Stimulated activated CD8-positive, alpha-beta memory T cell treated with anti-CD3 and anti-CD28 coated beads, Interleukin-15, amount 100 ng/mL, for 48 hours (primary cell): ENCODE measurements around the gene EHBP1.
A peak's percentile ranks its signal among the peaks of the same experiment; 100 is the strongest.
"Not testable (repeated sequence)": the region's sequence is repeated elsewhere in the genome, so short reads cannot be mapped to it uniquely, and the experiment has no call there.

Experiments used
- DNase-seq, 2 donors: peaks; one replicate each; pipeline ENCODE4 v3.0.0-alpha.2; 2020; ENCODE audit warnings: low read depth in 2 of 2

EHBP1 gene

GRCh38 chr2:63019686-63020085 is 314.2 kb downstream of the EHBP1 start:
- not testable (repeated sequence) for DNase-seq

GRCh38 chr2:63023444-63023843 is 317.9 kb downstream of the EHBP1 start:
- no peak for DNase-seq

DNA sequence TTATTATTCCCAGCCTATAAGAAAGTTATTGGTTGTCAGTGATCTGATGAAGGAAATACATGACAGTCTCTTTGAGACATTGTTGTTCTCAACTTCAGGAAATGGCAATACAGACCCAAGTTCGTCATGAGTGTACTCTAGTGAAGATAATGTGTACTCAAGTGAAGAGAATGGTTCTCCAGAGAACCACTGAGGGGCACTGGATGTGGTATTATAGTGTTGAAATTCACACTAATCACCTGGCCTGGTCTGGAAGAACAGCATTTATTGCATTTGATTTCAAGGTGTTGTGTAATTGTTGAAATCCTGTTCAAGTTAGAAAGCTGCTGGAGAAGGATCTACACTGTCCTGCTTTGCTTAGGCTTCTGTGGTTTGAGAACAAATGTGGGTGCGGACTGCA is 321.7 kb downstream of the EHBP1 start:
- no peak for DNase-seq

DNA sequence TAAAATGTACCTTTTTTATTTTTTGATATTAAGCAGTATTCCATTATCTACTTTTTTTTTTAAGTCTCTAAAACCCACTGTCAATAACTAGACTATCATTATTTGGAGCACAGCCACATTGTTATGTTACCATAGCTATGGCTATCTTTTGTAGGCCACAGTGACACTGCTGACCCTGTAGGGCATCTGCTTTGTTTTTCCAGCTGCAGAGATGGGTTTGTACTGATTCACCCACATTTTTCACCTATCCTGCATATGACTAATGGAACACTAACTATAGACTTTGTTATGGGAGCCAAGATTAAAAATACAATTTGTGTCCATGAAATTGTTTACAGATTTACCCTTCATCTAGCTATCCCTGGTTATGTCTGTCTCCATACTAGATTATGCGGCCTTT is 323.5 kb downstream of the EHBP1 start:
- no peak for DNase-seq

GRCh38 chr2:63034526-63034925 is 329.0 kb downstream of the EHBP1 start:
- no peak for DNase-seq

DNA sequence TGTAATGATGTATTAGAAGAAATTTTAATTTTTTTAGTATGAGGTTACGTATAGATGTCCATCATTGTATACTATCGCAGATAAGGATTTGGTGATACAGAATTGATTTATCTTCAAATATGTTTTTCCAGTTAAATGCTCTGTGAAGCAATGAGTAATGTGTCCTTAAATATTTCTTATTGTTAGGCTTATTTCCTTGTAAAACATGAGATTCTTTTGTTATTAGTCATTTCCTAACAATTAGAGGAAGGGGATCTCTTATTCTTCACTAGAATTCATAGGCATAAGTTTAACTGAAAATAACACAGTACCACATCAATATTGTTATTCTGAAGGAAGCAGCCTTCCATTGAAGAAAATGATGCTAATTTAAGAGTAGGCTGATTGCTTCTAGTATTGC is 329.7 kb downstream of the EHBP1 start:
- no peak for DNase-seq

DNA sequence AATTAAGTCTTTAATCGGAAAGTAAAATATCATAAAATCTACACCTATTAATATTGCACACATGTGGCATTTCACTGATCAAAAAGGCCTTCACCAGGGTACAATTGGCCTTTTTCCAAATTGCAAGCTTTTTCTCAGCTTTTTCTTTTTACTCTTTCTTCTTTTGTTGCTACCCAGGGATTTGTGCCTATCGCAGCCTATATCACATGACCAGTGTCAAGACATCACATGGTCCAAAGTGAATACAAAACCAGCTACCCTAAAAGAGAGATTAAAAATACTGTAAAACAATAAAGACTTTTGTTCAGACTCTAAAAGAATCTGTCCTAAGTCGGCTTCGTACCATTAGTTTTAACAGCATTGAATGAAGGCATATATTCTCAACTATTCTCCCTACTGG is 330.1 kb downstream of the EHBP1 start:
- DNase-seq, result no peak

DNA sequence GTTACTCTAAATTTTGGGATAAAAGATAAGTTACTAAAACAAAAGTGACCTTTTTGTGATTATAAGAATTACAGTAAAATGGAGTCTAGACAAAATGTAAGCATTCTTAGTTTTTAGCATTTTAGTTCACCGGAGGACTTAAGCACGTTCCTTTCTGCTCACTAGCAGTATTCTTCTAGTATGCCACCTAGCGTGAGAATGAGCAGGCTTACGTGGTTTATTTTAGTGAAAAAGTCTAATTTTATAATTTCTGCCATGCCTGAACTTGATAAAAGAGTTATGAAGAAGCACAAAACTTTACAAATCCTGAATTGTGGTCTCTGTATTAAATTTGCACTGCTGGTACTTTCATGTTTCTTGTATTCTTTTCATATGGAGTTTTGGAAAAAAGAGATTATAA is 332.5 kb downstream of the EHBP1 start:
- DNase-seq, result no peak

DNA sequence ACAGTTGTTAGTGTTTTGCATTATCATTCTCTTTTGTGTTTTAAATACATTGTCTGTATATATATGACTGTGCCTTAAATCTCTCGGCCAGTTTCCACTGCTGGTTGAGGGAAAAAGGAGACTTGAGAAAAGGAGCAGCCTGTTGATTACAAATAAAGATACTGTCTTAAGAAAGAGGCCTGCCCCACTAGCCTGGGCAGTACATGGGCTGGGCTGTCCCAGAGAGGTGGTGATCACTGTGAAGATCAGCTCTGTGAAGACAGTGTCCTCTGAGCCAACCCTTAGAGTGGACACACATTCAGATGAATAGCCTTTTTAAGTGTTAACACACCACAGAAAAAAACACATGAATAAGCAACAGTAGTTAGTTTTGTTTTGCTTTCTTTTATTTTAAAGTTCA is 335.1 kb downstream of the EHBP1 start:
- DNase-seq, result no peak

DNA sequence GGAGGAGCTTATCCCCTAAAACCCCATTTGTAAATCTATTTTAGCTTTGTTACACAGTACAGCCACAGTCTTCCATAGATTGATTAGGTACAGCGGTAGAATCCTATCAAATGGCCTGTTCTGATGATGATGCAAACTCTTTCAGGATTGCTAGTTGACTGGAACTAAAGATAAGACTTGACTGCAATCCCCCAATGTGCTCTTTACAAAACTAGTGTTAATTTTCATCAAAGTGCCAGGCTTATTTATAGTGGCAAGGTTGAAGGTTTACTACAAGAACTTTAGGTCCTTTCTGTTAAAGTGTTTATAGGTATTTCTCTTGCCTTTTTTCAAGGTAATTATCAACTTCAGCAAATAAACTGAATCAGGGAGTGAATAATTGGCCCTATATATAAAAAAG is 336.1 kb downstream of the EHBP1 start:
- DNase-seq, result no peak

DNA sequence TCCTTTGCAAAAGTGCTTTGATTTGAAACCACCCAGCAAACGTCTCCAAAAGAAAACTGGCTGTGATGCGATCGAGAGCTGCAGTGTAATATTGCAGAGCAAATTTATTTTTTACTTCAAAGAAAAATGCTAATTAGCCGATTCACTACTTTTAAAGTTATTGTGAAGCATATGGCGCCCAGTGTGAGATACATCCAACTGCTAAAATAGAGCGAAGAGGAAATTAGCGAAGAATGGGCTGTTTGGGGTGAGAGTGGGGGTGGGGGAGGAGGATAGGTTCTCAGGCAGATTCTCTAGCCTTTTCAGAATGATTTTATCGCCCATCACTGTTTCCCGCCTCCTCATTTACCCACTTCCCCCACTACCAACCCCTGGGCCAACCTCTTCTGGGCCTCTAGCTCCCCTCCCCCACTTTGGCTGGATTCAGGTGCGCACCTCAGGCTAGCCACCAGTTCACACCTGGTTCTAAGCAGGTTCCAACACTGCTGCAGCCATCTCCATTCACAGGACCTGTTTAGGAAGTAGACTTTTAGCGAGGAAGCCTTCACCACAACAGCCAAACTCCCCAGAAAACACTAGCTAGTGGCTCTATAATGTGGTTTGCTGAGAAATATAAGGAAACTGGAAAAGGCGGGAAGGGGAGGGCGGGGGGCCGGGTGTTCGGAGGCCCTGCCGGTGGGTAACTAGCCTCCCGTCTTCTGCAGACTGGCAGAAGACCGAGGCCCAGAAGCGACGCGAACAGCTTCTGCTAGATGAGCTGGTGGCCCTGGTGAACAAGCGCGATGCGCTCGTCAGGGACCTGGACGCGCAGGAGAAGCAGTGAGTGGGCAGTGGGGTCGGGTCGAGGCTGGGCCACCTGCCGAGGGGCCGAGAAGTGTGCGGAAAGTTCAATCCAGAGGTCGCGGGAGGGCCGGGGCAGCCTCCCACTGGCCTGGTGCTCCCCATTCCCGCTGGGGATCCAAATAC is 339.1 kb downstream of the EHBP1 start:
- DNase-seq, result no peak

- no peak for DNase-seq
These were observed 341.0 kb downstream of the EHBP1 start for GRCh38 chr2:63046552-63046951.

- no peak for DNase-seq
These were observed 341.4 kb downstream of the EHBP1 start for GRCh38 chr2:63046961-63047320.

DNA sequence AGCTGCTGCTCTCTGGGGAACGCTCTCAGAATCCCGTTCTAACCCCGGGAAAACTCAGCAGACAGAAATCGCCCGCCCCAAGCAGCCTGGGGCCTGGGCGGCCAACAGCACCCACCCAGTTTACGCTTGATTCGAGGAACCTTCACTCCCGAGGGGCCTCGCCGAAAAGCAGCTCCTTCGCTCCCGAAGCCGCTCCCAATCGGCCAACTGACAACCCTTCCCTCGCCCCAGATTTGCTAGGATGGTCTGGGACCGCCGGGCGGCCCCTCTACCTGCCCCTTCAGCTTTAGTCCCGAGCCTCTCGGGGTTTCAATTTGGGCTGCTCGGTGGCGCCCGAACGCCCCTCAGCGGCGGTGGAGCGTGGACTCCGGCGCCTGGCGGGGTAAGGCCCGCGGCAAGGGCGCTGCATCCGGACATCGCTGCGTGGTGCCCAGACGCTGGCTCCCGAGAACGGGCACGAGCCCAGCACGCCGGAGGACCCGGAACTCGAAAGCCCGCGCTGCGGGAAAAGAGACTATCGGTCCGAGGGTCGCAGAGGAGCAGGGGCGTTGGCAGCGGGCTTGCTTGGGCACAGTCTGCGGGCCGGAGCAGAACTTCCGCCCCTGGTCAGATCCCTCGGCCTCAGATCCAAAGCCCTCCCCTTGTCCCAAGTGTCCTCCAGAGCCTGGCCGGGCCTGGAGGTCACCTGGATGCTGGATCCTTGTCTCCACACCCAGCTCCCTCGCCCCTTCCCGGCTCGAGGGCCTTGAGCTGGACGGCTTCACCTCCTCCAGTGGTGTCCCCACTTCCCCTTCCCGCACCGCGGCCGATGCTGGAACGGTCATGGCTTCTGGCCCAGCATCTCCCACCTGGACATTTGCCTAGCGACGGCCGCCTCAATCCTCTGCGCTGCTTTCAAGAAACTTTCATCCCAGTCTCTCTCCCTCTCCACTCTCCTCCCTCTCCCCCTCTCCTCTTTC is 342.1 kb downstream of the EHBP1 start:
- DNase-seq, result no peak

DNA sequence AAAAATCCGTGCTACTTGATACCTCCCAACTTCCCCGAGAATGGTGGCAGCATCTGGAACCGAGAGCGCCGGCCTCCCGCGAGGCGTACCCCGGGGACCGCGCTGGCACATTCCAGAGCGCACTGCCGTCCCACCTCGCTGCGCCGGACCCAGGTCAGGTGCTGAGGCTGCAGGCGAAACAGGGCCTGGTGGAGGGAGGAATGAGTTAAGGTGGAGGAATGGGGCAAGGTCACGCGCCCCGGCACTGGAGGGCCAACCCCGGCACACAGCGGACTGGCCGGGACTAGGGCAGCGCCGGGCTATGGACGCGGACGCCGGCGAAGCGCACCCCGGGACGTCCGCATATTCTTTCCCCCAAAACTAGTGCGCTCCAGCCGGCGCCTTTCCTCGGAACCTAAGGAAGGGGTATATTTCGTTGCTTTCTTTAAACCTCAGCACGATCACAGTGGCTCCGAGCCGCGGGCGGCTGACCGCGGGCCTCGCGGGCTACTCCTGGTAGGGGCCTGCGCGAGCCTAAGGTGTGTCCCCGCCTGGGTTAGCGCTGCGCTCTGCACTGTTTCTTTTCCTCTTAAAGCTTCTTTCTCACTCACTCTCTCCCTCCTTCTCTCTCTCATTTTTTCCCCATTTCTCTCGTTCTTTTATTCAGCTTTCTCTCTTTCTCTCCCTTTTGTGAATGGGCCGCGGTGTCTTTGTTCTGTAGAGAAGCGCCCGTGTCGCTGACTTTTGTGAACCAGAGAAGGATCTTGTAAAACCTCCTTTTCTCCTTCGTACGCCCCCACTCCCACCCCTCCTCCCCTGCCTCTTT is 343.1 kb downstream of the EHBP1 start:
- DNase-seq, result no peak

DNA sequence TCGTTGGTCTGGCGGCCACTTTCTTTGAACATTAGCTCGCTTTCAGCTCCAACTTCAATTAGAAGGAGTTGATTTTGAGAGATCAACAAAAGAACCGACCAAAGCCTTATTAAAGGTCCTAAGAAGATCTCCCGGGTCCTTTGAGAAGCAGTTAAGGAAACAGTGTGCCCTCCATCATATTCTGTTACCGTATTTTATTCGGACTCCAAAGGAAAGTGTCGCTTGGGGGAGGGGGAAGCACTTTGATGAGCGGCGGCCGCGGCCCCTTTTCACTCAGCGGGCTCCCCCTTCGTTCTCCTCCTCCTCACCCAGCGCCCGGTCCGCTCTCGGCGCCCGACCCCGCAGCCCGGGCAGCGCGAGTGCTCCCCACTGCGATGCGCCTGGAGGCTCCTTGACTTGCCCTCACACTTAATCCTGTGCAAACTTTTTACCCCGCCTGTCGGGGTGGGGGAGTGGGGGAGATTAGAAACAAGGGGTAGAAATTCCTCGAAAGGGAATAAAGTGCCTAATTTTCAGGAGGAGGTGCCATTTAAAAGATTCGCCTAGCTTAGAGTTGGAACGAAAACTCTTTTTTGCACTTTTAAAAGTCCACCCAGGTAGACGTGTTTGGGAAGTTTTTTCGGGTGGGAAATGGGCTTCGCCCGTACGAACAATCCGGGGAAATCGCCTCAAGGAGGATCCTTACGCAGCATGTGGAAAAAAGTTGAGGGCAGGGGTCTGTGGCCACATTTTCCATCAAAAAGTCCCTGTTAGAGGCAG is 343.9 kb downstream of the EHBP1 start:
- no peak for DNase-seq

- DNase-seq, result no peak
These were observed 344.4 kb downstream of the EHBP1 start for GRCh38 chr2:63049970-63050333.

DNA sequence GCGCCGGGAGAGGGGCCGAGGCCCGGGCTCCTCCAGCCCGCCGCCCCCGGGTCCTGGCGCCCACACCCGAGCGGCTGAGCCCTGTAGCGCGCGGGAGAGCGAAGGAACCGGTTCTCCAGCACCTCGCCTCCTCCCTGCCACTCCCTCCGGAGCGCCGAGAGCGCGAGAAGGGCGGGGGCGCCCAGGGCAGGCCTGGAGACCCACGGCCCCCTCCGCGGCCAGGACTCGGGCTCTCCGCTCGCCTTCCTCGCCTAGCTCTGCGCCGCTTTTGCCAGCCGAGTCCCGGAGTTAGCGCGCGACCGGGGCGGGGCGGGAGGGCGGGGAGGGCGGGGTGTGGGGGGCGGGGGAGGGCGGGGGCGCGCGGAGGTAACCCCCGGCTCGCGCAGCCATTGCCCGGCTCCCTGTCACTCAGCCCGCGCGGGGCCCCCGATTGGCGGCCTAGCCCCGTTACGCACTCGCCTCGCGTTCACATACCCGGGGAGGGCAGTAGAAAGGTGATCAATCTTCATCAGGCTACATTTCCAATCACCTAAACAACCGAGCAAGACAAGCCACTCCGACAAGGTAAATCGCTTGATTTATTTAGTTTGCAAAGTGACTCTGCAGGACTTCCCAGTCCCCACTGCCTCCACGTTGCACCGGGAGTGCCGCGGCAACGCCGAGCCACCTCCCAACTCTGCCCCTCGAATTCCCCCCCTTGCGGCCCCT is 345.0 kb downstream of the EHBP1 start, which contains the start of gene OTX1:
Gene OTX1, plus strand, starts transcription at position 497 of the 708 bp plus-strand sequence. CDS start 2,161 bp downstream, outside the sequence.
- peak; percentile 53 to 65 for DNase-seq

GRCh38 chr2:63051042-63051794 is 345.7 kb downstream of the EHBP1 start:
- DNase-seq, result no peak
